Middle frontal gyrus (tissue), 1 donor: ENCODE measurements around the gene AP4E1.
"Not testable (repeated sequence)": the region's sequence is repeated elsewhere in the genome, so short reads cannot be mapped to it uniquely, and the experiment has no call there.

Source experiments
- DNase-seq: peaks from one replicate; pipeline ENCODE4 v3.0.0-alpha.2; 2015; ENCODE audit warnings: low spot score; ENCODE audit errors: extremely low spot score

The AP4E1 gene

GRCh38 chr15:51022206-51022605, 113.7 kb downstream of the AP4E1 start:
- DNase-seq: no peak

GRCh38 chr15:51023499-51023898, 115.0 kb downstream of the AP4E1 start:
- DNase-seq: no peak

- peak; percentile 8 for DNase-seq
Observed at GRCh38 chr15:51024735-51025453, 116.4 kb downstream of the AP4E1 start.

- DNase-seq: no peak
Observed at GRCh38 chr15:51025454-51025846, 117.0 kb downstream of the AP4E1 start.

- DNase-seq: no peak
Observed at GRCh38 chr15:51030649-51031316, 122.3 kb downstream of the AP4E1 start.

GRCh38 chr15:51037474-51037873, 129.0 kb downstream of the AP4E1 start:
- DNase-seq: not testable (repeated sequence)

- DNase-seq: no peak
Observed at GRCh38 chr15:51038162-51038973, 129.9 kb downstream of the AP4E1 start.

- DNase-seq: no peak
Observed at GRCh38 chr15:51038974-51039319, 130.5 kb downstream of the AP4E1 start.

GRCh38 chr15:51044037-51044727, 135.7 kb downstream of the AP4E1 start:
- DNase-seq: no peak

- no peak for DNase-seq
Observed at GRCh38 chr15:51046016-51046415, 137.5 kb downstream of the AP4E1 start.

- DNase-seq: no peak
Observed at GRCh38 chr15:51046799-51047449, 138.4 kb downstream of the AP4E1 start.

- DNase-seq: no peak
Observed at GRCh38 chr15:51048308-51048707, 139.8 kb downstream of the AP4E1 start.

- no peak for DNase-seq
Observed at GRCh38 chr15:51049081-51049480, 140.6 kb downstream of the AP4E1 start.

- no peak for DNase-seq
Observed at GRCh38 chr15:51051776-51052175, 143.3 kb downstream of the AP4E1 start.

- DNase-seq: no peak
Observed at GRCh38 chr15:51053571-51053970, 145.1 kb downstream of the AP4E1 start.

GRCh38 chr15:51054535-51054934, 146.1 kb downstream of the AP4E1 start:
- DNase-seq: no peak
